SK-N-SH (cell line): Measurements from ENCODE around the gene RAD51B. TPM values are rescaled to one million over a fixed set of nuclear protein-coding genes. Genes with fewer than 3 reads are reported as not detected.

Experiments
- CTCF ChIA-PET: fragments of 300-600, 350-600 bp; formaldehyde crosslinking; extraction: SDS; loops from one replicate; lab custom pipeline; 2021; lab: Yijun Ruan, JAX
- POLR2A ChIA-PET: fragments of 350-600 bp; sonication (Branson Sonifier 250); formaldehyde crosslinking; extraction: SDS; loops from one replicate; lab custom pipeline; 2020; ENCODE audit warnings: antibody characterized with exemption, inconsistent platforms; lab: Yijun Ruan, JAX
- DNase-seq: peaks from one replicate; pipeline ENCODE4 v3.0.0; 2012
- H2AFZ ChIP-seq: fragments of 200-600 bp; sonication (generic); 2 replicates; pipeline ENCODE4 v1.8.1; 2016; ENCODE audit warnings: antibody characterized with exemption, mild to moderate bottlenecking, low read depth
- H3F3A ChIP-seq: fragments of 200-600 bp; sonication (generic); replicated peaks from 2 replicates; pipeline ENCODE3; 2016; ENCODE audit warnings: antibody characterized with exemption, mild to moderate bottlenecking; ENCODE audit not compliant: insufficient read depth
- H3K27ac ChIP-seq, 2 experiments: fragments of 200-500 bp in 1 of 2; fragments of 200-600 bp in 1 of 2; sonication (Bioruptor generic) in 1 of 2; sonication (generic), shearing (Covaris generic) in 1 of 2; 2 replicates each; pipeline versions ENCODE4 v1.5.1 to v1.6.1; 2014 to 2016; ENCODE audit warnings: low read depth in 2 of 2, inconsistent platforms in 1 of 2, low read length in 1 of 2, mild to moderate bottlenecking in 1 of 2, mixed read lengths in 1 of 2
- H3K27me3 ChIP-seq: fragments of 200-600 bp; sonication (generic), shearing (Covaris generic); 2 replicates; pipeline ENCODE4 v1.6.1; 2016; ENCODE audit warnings: mixed run types; ENCODE audit not compliant: insufficient read depth
- H3K36me3 ChIP-seq, 2 experiments: fragments of 200-500 bp in 1 of 2; fragments of 200-600 bp in 1 of 2; sonication (Bioruptor generic) in 1 of 2; sonication (generic) in 1 of 2; replicated peaks in 1 of 2; 2 replicates each; pipeline versions ENCODE3 to v1.5.1; 2014 to 2016; ENCODE audit warnings: low read length in 1 of 2, mild to moderate bottlenecking in 1 of 2; ENCODE audit not compliant: insufficient read depth in 2 of 2, control insufficient read depth in 1 of 2
- H3K4me1 ChIP-seq, 2 experiments: fragments of 200-500 bp in 1 of 2; fragments of 200-600 bp in 1 of 2; sonication (Bioruptor generic) in 1 of 2; sonication (generic), shearing (Covaris generic) in 1 of 2; 2 replicates each; pipeline versions ENCODE4 v1.5.1 to v1.6.1; 2014 to 2016; ENCODE audit warnings: low read depth in 1 of 2, low read length in 1 of 2, mixed run types in 1 of 2; ENCODE audit not compliant: insufficient read depth in 2 of 2, control insufficient read depth in 1 of 2
- H3K4me2 ChIP-seq: fragments of 200-600 bp; sonication (generic), shearing (Covaris generic); 2 replicates; pipeline ENCODE4 v1.6.1; 2017; ENCODE audit warnings: mixed run types
- H3K4me3 ChIP-seq, 2 experiments: fragments of 200-500 bp in 1 of 2; fragments of 200-600 bp in 1 of 2; sonication (Bioruptor generic) in 1 of 2; sonication (generic), shearing (Covaris generic) in 1 of 2; 2 replicates each; pipeline versions ENCODE4 v1.5.1 to v1.8.1; 2014 to 2016; ENCODE audit warnings: low read depth in 2 of 2, inconsistent platforms in 1 of 2, low read length in 1 of 2, mild to moderate bottlenecking in 1 of 2, mixed read lengths in 1 of 2, moderate library complexity in 1 of 2
- H3K79me2 ChIP-seq: fragments of 200-600 bp; sonication (generic); 2 replicates; pipeline ENCODE4 v1.8.1; 2017; ENCODE audit warnings: mild to moderate bottlenecking; ENCODE audit not compliant: insufficient read depth
- H3K9ac ChIP-seq: fragments of 200-600 bp; sonication (generic); 2 replicates; pipeline ENCODE4 v1.6.1; 2017; ENCODE audit warnings: mixed run types
- H3K9me2 ChIP-seq: fragments of 200-600 bp; sonication (generic); 2 replicates; pipeline ENCODE4 v1.6.1; 2017; ENCODE audit warnings: mixed run types
- H3K9me3 ChIP-seq: fragments of 200-600 bp; sonication (generic); 2 replicates; pipeline ENCODE4 v1.6.1; 2017; ENCODE audit warnings: mixed run types, mild to moderate bottlenecking, moderate library complexity
- H4K20me1 ChIP-seq: fragments of 200-600 bp; sonication (generic); 2 replicates; pipeline ENCODE4 v1.6.1; 2017; ENCODE audit warnings: mild to moderate bottlenecking, mixed run types; ENCODE audit not compliant: insufficient read depth
- ELF1 ChIP-seq: IDR thresholded peaks from 2 replicates; pipeline ENCODE4 v1.4.0; 2012
- EZH2phosphoT487 ChIP-seq: fragments of 200-600 bp; sonication (generic); IDR thresholded peaks from 2 replicates; pipeline ENCODE4 v1.6.1; 2017; ENCODE audit warnings: low read depth, mixed run types, mild to moderate bottlenecking, antibody characterized with exemption, moderate library complexity, borderline replicate concordance
- FOXM1 ChIP-seq: IDR thresholded peaks from 2 replicates; pipeline ENCODE4 v1.4.0; 2012; ENCODE audit warnings: low read depth, mild to moderate bottlenecking
- GATA2 ChIP-seq: sonication (generic); formaldehyde crosslinking; IDR thresholded peaks from 2 replicates; pipeline ENCODE4 v1.5.0; 2020; ENCODE audit warnings: mild to moderate bottlenecking, missing genetic modification reagents
- JUND ChIP-seq: IDR thresholded peaks from 2 replicates; pipeline ENCODE4 v1.4.0; 2012
- MXI1 ChIP-seq: IDR thresholded peaks from 2 replicates; pipeline ENCODE4 v1.6.1; 2012; ENCODE audit warnings: mild to moderate bottlenecking, low read depth, low read length, improper control_type of control experiment
- NRF1 ChIP-seq: IDR thresholded peaks from 2 replicates; pipeline ENCODE4 v1.6.1; 2012; ENCODE audit warnings: low read depth, mild to moderate bottlenecking, low read length
- PBX3 ChIP-seq: IDR thresholded peaks from 2 replicates; pipeline ENCODE4; 2012
- RCOR1 ChIP-seq: fragments of 150-350 bp; IDR thresholded peaks from 2 replicates; pipeline ENCODE4 v1.6.1; 2017; ENCODE audit warnings: antibody characterized with exemption, low read length
- REST ChIP-seq: IDR thresholded peaks from 2 replicates; pipeline ENCODE4 v1.6.1; 2012; ENCODE audit warnings: mild to moderate bottlenecking, low read depth, low read length, moderate library complexity
- RFX5 ChIP-seq: IDR thresholded peaks from 2 replicates; pipeline ENCODE4 v1.6.1; 2012; ENCODE audit warnings: mild to moderate bottlenecking, improper control_type of control experiment, low read length
- SIN3A ChIP-seq: IDR thresholded peaks from 2 replicates; pipeline ENCODE4 v1.6.1; 2012; ENCODE audit warnings: low read depth, mild to moderate bottlenecking, low read length, moderate library complexity, borderline replicate concordance
- SMC3 ChIP-seq: IDR thresholded peaks from 2 replicates; pipeline ENCODE4 v1.6.1; 2012; ENCODE audit warnings: low read depth, low read length, improper control_type of control experiment
- TEAD4 ChIP-seq: IDR thresholded peaks from 2 replicates; pipeline ENCODE4 v1.4.0; 2012; ENCODE audit warnings: mild to moderate bottlenecking, borderline replicate concordance; ENCODE audit not compliant: insufficient read depth
- ZBTB33 ChIP-seq: IDR thresholded peaks from 2 replicates; pipeline ENCODE4 v1.4.0; 2012; ENCODE audit warnings: low read depth, borderline replicate concordance
- WGBS: methylation state at CpG from one replicate; pipeline ENCODE4 v1.1.6; 2017; ENCODE audit warnings: low lambda C conversion rate; 5-methylcytosine and 5-hydroxymethylcytosine counted together
- polyA plus RNA-seq, 3 experiments: library from polyadenylated mRNA; depleted of rRNA; stranded (reverse); fragments of >200 nt; gene quantifications; 2 replicates each; pipeline ENCODE4 v1.2.3, GENCODE V29; 2012
- TF ChIP-seq, protein P1 (sequence below): IDR thresholded peaks from 2 replicates; pipeline ENCODE4 v1.4.0; 2012; ENCODE audit warnings: low read depth, borderline replicate concordance
- TF ChIP-seq, protein P2 (sequence below): fragments of 200-600 bp; sonication (generic); IDR thresholded peaks from 2 replicates; pipeline ENCODE4 v1.6.1; 2017; ENCODE audit warnings: antibody characterized with exemption, mild to moderate bottlenecking, moderate library complexity

RAD51B gene
- polyA plus RNA-seq, 1 of the 3 experiments (the other 2 are of a cell fraction) = 6.0 TPM

DNA sequence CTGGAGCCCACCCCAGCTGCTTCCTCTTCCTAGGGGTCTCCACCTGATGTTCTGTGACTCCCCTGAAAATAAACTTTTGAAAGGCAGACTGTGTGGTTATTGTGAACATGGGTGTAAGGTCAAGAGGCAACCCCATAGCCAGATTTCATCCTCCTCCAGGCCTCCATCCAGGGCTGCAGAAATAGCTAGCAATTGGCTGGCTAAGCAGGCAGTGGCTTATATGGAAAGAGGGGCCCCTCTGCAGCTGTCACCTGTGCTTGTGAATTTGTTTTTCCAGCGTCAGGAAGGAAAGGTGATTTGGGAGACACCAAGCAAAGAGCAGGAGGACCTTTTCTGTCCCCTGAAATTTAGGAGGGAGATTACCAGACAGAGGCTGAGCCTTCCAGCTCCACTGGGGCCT, 917.5 kb downstream of the RAD51B start:
- Histone ChIP-seq H3K36me3 (no peaks in the 10 kb centered on the region), H3F3A (no peaks in the 10 kb centered on the region), H2AFZ (no peak overlapping the region), H3K27me3 (no peaks in the 10 kb centered on the region), H3K9ac (no peak overlapping the region), H3K4me1 (0 out of 4 replicates have a peak, but pooled peaks cover 0 to 3% of the 10 kb centered on the region in 2 experiments), H3K4me2 (no peak overlapping the region), H4K20me1 (no peaks in the 10 kb centered on the region), H3K27ac (no peak overlapping the region), H3K4me3 (no peak overlapping the region), H3K9me3 (no peaks in the 10 kb centered on the region), H3K9me2 (no peaks in the 10 kb centered on the region), H3K79me2 (no peaks in the 10 kb centered on the region)
- no peak for DNase-seq
- WGBS = 100% methylated on average over 1 of the region's 1 CpG
- POLR2A ChIA-PET = no interaction called here
- TF ChIP-seq SIN3A (no peak), RCOR1 (no peak), REST (no peak), NRF1 (no peak), GATA2 (CRISPR knock-in tag) (no peak), TEAD4 (no peak), ELF1 (no peak), JUND (no peak), ZBTB33 (no peak), SMC3 (no peak), EZH2phosphoT487 (no peak), MXI1 (no peak), RFX5 (no peak), FOXM1 (no peak), PBX3 (no peak)
- TF ChIP-seq, protein P1, sequence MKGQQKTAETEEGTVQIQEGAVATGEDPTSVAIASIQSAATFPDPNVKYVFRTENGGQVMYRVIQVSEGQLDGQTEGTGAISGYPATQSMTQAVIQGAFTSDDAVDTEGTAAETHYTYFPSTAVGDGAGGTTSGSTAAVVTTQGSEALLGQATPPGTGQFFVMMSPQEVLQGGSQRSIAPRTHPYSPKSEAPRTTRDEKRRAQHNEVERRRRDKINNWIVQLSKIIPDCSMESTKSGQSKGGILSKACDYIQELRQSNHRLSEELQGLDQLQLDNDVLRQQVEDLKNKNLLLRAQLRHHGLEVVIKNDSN = no peak
- TF ChIP-seq, protein P2, sequence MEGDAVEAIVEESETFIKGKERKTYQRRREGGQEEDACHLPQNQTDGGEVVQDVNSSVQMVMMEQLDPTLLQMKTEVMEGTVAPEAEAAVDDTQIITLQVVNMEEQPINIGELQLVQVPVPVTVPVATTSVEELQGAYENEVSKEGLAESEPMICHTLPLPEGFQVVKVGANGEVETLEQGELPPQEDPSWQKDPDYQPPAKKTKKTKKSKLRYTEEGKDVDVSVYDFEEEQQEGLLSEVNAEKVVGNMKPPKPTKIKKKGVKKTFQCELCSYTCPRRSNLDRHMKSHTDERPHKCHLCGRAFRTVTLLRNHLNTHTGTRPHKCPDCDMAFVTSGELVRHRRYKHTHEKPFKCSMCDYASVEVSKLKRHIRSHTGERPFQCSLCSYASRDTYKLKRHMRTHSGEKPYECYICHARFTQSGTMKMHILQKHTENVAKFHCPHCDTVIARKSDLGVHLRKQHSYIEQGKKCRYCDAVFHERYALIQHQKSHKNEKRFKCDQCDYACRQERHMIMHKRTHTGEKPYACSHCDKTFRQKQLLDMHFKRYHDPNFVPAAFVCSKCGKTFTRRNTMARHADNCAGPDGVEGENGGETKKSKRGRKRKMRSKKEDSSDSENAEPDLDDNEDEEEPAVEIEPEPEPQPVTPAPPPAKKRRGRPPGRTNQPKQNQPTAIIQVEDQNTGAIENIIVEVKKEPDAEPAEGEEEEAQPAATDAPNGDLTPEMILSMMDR = no peak
- CTCF ChIA-PET = interaction anchor here (1.4 to 1.5 kb wide), 2 partner anchors 48 to 51 kb away, joined by 3 to 4 read pairs; no protein-coding TSS in a partner anchor
